Activated CD8-positive, alpha-beta memory T cell treated with anti-CD3 and anti-CD28 coated beads, Interleukin-2, amount 10 ng/mL, durations not matched to agents 7 days and 5 days (primary cell): Measurements from ENCODE around the gene SPATA13. TPM values are rescaled to one million over a fixed set of nuclear protein-coding genes. Genes with fewer than 3 reads are reported as not detected.
A peak's percentile ranks its signal among the peaks of the same experiment; 100 is the strongest.
"Not testable (repeated sequence)": the region's sequence is repeated elsewhere in the genome, so short reads cannot be mapped to it uniquely, and the experiment has no call there.

ENCODE experiments used
- ATAC-seq: fragments of 150-1000 bp; cut with Tn5 transposase; one replicate; pipeline ENCODE4 v1.10.0; 2021; ENCODE audit warnings: moderate library complexity
- CTCF ChIA-PET: fragments of 350-600 bp; sonication (Branson Sonifier 250); formaldehyde crosslinking; loops from one replicate; lab custom pipeline; 2021; ENCODE audit warnings: antibody characterized with exemption; lab: Charles Lee
- DNase-seq: peaks from one replicate; pipeline ENCODE4 v3.0.0-alpha.2; 2020
- H3K27ac Mint-ChIP-seq: one replicate; pipeline ENCODE4 v1.8.0; 2021; ENCODE audit warnings: mild to moderate bottlenecking, mixed read lengths
- H3K27me3 Mint-ChIP-seq: one replicate; pipeline ENCODE4 v1.8.0; 2021; ENCODE audit warnings: mixed read lengths
- H3K36me3 Mint-ChIP-seq: one replicate; pipeline ENCODE4 v1.8.0; 2021; ENCODE audit warnings: mild to moderate bottlenecking, mixed read lengths
- H3K4me1 Mint-ChIP-seq: one replicate; pipeline ENCODE4 v1.8.0; 2021; ENCODE audit warnings: mixed read lengths
- H3K4me3 Mint-ChIP-seq: one replicate; pipeline ENCODE4 v1.8.0; 2021; ENCODE audit warnings: mild to moderate bottlenecking, moderate library complexity, mixed read lengths
- H3K9me3 Mint-ChIP-seq: one replicate; pipeline ENCODE4 v1.8.0; 2022; ENCODE audit warnings: low read depth, mixed read lengths
- total RNA-seq, 2 experiments: library from RNA; stranded (reverse); gene quantifications; one replicate each; pipeline ENCODE4 v1.2.3, GENCODE V29; 2021

The SPATA13 gene
- total RNA-seq, 2 experiments from 2014 or later = 51.0 to 57.8 TPM

DNA sequence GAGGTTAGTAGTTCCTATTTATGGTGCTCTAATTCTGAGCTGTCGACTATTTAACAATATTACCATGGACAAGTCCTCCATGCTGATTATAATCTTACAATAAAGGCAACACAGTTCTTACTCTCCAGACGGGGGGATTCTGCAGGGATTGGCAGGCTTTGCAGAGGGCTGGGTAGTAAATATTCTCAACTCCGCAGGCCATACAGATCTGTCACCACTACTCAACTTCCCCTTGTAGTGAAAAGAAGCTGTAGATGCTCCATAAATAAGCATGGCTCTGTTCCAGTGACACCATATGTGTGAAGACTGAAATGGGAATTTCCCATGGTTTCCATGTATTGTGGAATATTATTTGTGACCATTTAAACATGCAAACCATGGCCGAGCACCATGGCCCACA, 158.4 kb downstream of the SPATA13 start:
- H3K27me3 Mint-ChIP-seq, H3K4me3 Mint-ChIP-seq, H3K9me3 Mint-ChIP-seq, CTCF ChIA-PET, H3K4me1 Mint-ChIP-seq, DNase-seq, ATAC-seq, H3K36me3 Mint-ChIP-seq, H3K27ac Mint-ChIP-seq: not testable (repeated sequence)

DNA sequence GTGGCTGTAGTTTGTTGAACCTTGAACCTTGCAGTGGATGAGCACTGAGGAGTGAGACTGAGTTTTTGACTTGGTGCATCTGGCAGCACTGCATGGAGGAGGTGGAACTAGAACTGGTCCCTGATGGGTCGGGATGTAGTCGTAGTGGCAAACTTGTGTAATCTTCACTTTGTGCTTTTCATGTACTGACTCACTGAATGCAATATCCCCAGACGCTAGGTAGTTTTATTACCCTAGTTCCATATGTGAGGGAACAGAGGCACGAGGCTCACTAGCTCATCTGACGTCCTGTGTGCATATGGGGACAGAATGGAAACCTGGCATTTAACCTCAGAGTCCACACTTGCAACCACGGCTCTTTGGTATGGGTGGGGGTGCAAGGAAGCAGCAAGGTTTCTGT, 159.1 kb downstream of the SPATA13 start:
- peaks cover 11% of the 10 kb centered on the region for H3K27me3 Mint-ChIP-seq
- H3K36me3 Mint-ChIP-seq, DNase-seq, H3K27ac Mint-ChIP-seq, CTCF ChIA-PET, ATAC-seq, H3K9me3 Mint-ChIP-seq, H3K4me1 Mint-ChIP-seq, H3K4me3 Mint-ChIP-seq: not testable (repeated sequence)

DNA sequence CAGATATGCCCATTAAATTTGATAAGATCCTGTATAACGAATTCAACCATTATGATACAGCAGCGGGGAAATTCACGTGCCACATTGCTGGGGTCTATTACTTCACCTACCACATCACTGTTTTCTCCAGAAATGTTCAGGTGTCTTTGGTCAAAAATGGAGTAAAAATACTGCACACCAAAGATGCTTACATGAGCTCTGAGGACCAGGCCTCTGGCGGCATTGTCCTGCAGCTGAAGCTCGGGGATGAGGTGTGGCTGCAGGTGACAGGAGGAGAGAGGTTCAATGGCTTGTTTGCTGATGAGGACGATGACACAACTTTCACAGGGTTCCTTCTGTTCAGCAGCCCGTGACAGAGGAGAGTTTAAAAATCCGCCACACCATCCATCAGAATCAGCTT, 160.9 kb downstream of the SPATA13 start:
- peaks cover 26% of the 10 kb centered on the region for H3K27me3 Mint-ChIP-seq
- H3K27ac Mint-ChIP-seq, CTCF ChIA-PET, H3K36me3 Mint-ChIP-seq, H3K4me1 Mint-ChIP-seq, H3K9me3 Mint-ChIP-seq, ATAC-seq, H3K4me3 Mint-ChIP-seq, DNase-seq: not testable (repeated sequence)

DNA sequence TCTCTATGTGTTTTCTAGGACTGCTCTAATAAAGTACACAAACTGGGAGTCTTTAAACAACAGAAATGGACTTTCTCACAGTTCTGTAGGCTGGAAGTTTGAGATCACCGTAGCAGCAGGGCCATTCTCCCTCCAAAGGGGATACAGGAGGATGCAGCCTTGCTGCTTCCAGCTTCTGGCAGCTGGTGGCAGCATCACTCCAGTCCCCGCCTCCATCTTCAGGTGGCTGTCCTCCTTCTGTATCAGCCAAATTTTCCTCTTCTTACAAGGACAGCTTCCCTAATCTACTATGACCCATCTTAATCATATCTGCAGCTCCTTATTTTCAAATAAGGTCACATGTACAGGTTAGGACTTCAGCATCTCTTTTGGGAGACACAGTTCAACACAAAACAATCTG, 161.9 kb downstream of the SPATA13 start:
- H3K36me3 Mint-ChIP-seq, DNase-seq, H3K9me3 Mint-ChIP-seq, H3K4me3 Mint-ChIP-seq, ATAC-seq, H3K4me1 Mint-ChIP-seq, CTCF ChIA-PET, H3K27ac Mint-ChIP-seq: not testable (repeated sequence)
- peaks cover 35% of the 10 kb centered on the region for H3K27me3 Mint-ChIP-seq

DNA sequence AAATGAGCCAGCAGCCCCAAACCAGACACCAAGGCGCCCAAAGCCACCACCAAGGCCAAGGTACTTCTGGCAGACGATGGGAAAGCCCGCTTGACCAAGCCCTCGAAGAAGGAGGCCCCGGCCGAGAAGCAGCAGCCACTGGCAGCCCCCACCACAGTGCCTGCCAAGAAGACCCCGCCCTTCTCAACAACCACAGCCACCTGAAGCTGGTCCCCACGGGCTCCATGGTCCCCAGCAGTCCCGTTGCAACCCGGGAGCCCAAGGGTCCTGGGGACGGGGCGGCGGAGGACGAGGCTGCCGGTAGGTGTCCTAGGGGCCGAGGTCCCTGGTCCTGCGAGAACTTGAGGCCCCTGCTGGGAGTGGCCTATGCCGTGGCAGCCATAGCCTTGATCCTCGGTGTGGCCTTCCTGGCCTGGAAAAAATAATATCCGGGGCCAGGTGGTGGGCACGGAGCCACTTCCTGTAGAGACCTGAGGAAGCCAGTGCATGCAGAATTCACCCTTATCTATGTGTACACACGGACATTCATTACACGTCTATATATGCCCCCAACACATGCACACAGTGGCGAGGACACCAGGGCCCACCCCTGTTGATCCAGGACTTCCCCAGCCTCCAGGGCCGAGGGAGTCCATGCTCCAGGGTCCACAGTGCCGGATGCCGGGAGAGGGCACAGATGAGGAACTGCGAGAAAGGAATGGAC, 162.7 kb downstream of the SPATA13 start:
- no peak overlapping the region for H3K4me3 Mint-ChIP-seq
- no peaks in the 10 kb centered on the region for H3K9me3 Mint-ChIP-seq
- DNase-seq (no peak), ATAC-seq (no peak)
- CTCF ChIA-PET = no interaction called here
- H3K4me1 Mint-ChIP-seq = no peaks in the 10 kb centered on the region
- H3K27ac Mint-ChIP-seq = no peak overlapping the region
- peaks cover 42% of the 10 kb centered on the region for H3K27me3 Mint-ChIP-seq
- H3K36me3 Mint-ChIP-seq = no peaks in the 10 kb centered on the region

DNA sequence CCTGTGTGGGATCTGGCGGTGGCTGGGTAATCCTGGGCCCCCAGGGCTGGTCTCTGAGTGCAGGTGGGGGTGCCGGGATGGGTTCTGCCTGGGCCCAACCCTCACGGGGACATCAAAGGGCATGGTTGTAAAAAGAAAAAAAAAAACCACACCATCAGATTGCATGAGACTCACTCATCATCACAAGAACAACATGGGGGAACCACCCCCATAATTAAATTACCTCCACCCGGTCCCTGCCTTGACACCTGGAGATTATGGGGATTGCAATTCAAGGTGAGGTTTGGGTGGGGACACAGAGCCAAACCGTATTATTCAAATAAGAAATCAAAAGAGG, 163.2 kb downstream of the SPATA13 start:
- no peak overlapping the region for H3K27ac Mint-ChIP-seq
- DNase-seq (no peak), ATAC-seq (no peak)
- CTCF ChIA-PET = no interaction called here
- H3K36me3 Mint-ChIP-seq = no peaks in the 10 kb centered on the region
- H3K4me3 Mint-ChIP-seq = no peak overlapping the region
- peaks cover 47% of the 10 kb centered on the region for H3K27me3 Mint-ChIP-seq
- no peaks in the 10 kb centered on the region for H3K9me3 Mint-ChIP-seq
- no peaks in the 10 kb centered on the region for H3K4me1 Mint-ChIP-seq

DNA sequence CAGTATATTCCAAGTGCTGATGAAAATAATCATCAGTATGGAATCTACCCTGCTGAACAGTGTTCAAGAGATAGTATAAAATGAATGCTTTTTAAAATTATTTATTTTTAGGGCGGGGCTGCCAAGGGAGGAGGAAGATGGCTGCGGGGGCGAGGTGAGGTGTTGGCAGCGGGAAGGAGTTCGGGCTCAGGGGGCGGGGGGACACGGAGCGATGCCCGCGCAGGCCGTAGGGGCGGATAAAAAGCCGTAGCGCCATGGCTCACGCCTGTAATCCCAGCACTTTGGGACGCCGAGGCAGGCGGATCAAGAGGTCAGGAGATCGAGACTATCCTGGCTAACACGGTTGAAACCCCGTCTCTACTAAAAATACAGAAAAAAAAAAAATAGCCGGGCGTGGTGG, 167.1 kb downstream of the SPATA13 start:
- not testable (repeated sequence) for ATAC-seq, H3K4me1 Mint-ChIP-seq, H3K9me3 Mint-ChIP-seq, H3K36me3 Mint-ChIP-seq, H3K4me3 Mint-ChIP-seq, H3K27ac Mint-ChIP-seq, DNase-seq
- CTCF ChIA-PET = interaction anchor here (0.7 kb wide), 1 partner anchor 498 kb away, joined by 5 read pairs; no protein-coding TSS in a partner anchor
- peaks cover 62% of the 10 kb centered on the region for H3K27me3 Mint-ChIP-seq

DNA sequence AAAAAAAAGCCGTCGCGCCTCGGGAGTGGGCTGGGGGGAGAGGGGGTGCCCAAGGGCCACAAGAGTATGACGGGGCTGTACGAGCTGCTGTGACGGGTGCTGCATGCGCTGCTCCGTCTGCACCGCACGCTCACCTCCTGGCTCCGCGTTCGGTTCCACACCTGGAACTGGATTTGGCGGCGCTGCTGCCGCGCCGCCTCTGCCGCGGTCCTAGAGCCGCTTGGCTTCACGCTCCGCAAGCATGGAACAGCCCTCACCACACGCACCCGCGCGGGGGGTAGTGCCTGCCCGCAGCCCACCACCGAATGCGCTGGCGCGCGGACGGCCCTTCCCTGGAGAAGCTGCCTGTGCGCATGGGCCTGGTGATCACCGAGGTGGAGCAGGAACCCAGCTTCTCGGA, 167.6 kb downstream of the SPATA13 start:
- H3K27me3 Mint-ChIP-seq = peaks cover 65% of the 10 kb centered on the region
- H3K4me3 Mint-ChIP-seq = no peak overlapping the region
- H3K36me3 Mint-ChIP-seq = no peaks in the 10 kb centered on the region
- H3K4me1 Mint-ChIP-seq = no peaks in the 10 kb centered on the region
- no peaks in the 10 kb centered on the region for H3K9me3 Mint-ChIP-seq
- no peak overlapping the region for H3K27ac Mint-ChIP-seq
- CTCF ChIA-PET = interaction anchor here (0.7 kb wide), 1 partner anchor 498 kb away, joined by 5 read pairs; no protein-coding TSS in a partner anchor
- DNase-seq (no peak), ATAC-seq (no peak)

DNA sequence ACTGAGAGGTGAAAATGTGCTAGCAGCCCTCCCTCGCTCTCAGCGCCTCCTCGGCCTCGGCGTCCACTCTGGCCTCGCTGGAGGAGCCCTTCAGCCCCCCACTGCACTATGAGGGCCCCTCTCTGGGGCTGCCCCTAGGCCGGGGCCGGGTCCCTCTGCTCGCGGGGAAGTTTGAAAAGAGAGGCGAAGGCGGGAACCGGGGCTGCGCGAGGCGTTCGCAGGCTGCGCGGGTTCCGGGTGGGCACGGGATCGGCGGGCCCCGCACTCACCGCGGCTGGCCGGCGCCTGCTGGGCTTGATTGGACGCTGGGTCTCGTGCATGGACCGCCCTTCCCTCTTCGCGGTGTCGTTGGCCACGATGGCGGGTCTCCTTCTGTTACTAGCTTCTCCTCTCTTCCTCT, 178.2 kb downstream of the SPATA13 start:
- ATAC-seq = no peak
- no peaks in the 10 kb centered on the region for H3K4me1 Mint-ChIP-seq
- no peaks in the 10 kb centered on the region for H3K36me3 Mint-ChIP-seq
- H3K9me3 Mint-ChIP-seq = no peaks in the 10 kb centered on the region
- CTCF ChIA-PET = no interaction called here
- H3K4me3 Mint-ChIP-seq = no peak overlapping the region
- DNase-seq = peak; percentile 36
- no peak overlapping the region for H3K27ac Mint-ChIP-seq
- peaks cover 28% of the 10 kb centered on the region for H3K27me3 Mint-ChIP-seq

DNA sequence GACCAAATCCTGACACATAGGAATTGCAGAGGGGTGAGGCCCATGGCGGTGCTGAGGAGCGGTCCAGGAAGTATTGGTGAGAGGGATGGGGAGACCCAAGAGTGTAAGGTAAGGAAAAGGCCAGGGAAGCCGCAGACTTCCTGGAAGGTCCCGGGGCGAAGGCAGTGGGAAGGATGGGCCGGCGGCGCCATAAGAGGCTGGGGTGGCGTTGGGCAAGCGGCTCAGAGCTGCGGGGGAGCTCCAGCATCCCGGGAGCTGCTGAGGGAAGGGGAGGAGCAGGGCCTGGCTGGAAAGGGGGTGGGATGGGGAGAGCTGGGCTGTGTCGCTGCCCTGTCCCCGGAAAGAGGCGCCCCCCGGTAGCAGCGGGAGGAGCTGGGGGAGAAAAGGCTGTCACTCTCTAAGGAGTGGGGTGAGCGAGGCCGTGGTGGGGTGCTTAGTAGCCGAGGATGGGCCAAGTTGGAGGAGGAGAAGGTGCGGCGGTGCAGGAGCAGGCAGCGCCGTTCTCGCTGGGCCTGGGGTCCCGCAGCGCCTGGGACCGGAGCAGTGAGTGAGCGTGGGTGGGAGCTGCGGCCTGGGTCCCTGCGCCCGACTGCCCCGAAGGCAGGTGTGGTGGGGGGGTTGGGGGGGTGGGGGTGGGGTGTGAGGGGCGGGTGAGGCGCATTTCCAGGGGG, 179.6 kb downstream of the SPATA13 start:
- CTCF ChIA-PET = no interaction called here
- H3K4me1 Mint-ChIP-seq = no peaks in the 10 kb centered on the region
- H3K4me3 Mint-ChIP-seq = no peak overlapping the region
- H3K27me3 Mint-ChIP-seq = peaks cover 25% of the 10 kb centered on the region
- peak; percentile 16 for DNase-seq
- H3K27ac Mint-ChIP-seq = no peak overlapping the region
- no peak for ATAC-seq
- H3K36me3 Mint-ChIP-seq = no peaks in the 10 kb centered on the region
- H3K9me3 Mint-ChIP-seq = no peaks in the 10 kb centered on the region

DNA sequence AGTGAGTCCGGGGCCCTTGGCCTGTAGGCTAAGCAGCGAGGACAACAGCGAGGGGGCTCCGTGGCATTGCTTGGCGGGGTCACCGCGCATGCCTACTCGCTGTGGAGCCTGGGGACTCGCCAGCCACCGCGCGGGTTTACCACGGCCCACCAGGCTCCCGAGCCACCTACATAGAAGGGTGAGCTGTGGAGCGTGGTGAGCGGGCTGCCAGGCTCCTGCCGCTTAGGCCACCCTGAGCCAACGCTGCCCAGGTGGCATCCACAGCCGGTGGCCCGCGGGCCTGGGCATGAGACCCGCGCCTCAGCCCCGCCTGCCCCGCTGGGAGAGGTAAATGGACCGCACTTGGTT, 180.1 kb downstream of the SPATA13 start:
- no peaks in the 10 kb centered on the region for H3K4me1 Mint-ChIP-seq
- H3K27ac Mint-ChIP-seq = no peak overlapping the region
- H3K4me3 Mint-ChIP-seq = no peak overlapping the region
- ATAC-seq (no peak), DNase-seq (peak; percentile 29)
- H3K9me3 Mint-ChIP-seq = no peaks in the 10 kb centered on the region
- no peaks in the 10 kb centered on the region for H3K36me3 Mint-ChIP-seq
- CTCF ChIA-PET = no interaction called here
- H3K27me3 Mint-ChIP-seq = peaks cover 23% of the 10 kb centered on the region

DNA sequence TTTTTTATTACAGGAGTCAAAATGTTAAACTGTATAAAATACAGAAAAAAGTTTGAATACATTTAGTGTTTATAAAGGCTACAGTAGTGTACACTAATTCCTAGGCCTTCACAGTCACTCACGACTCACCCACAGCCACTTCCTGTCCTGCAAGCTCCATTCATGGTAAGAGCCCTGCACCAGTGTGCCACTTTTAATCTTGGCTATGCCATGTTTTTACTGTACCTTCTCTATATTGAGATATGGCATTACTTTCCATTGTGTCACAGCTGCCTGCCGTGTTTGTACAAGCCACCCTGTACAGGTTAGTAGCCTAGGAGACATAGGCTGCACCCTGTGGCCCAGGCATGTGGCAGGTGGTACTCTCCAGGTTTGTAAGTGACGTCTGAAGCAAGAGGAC, 180.9 kb downstream of the SPATA13 start:
- no peak overlapping the region for H3K4me3 Mint-ChIP-seq
- ATAC-seq (no peak), DNase-seq (peak; percentile 41)
- H3K9me3 Mint-ChIP-seq = no peaks in the 10 kb centered on the region
- H3K36me3 Mint-ChIP-seq = no peaks in the 10 kb centered on the region
- peaks cover 22% of the 10 kb centered on the region for H3K27me3 Mint-ChIP-seq
- CTCF ChIA-PET = no interaction called here
- no peaks in the 10 kb centered on the region for H3K4me1 Mint-ChIP-seq
- no peak overlapping the region for H3K27ac Mint-ChIP-seq

DNA sequence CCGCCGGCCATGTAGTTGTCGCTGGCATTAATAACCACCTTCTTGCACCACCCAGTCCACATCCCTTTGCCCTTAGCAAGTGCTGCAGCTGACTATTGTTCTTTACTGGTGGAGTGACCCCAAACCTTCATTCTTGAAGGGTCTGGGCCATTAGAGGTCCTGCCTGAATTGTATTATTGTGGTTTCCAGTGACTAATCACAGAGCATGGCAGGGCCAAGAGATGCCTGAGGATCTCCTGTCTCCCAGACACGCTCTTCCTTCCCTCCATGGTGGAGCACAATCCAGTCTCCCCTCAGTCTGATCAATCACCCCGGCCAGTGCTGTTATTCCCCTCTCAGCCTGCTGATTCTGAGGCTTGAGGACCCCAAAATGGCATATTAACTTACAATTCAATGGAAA, 187.9 kb downstream of the SPATA13 start:
- H3K36me3 Mint-ChIP-seq = no peaks in the 10 kb centered on the region

DNA sequence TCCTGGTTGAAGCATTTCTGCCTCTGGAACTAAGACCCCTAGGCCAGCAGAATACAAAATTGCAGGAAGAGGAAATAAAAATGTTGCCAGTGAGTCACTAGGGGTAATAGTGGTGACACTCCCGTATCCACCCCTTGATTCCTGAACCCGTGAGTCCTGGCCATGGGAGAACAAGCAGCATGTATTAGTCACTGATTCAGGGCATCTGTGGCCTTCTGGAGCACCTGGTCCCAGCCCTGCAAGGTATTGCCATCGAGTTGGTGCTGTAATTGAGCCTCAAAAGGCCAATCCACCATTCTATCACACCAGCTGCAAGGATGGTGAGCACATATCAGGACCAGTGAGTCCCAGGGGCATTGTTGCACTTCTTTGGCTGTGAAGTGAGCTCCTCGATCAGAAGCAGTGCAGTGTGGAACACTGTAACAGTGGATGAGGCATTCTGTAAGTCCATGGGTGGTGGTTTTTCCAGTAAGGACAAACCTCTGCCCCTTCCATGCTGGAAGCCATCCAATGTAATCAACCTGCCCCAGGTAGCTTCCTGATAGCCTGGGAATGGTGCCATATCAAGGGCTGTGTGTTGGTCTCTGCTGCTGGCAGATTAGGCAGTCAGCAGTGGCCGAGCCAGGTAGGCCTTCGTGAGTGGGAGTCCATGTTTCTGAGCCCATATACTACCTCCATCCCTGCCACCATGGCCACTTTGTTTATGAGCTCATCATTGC, 188.4 kb downstream of the SPATA13 start:
- Mint-ChIP-seq H3K27ac (no peak overlapping the region), H3K4me3 (no peak overlapping the region), H3K27me3 (peaks cover 14% of the 10 kb centered on the region), H3K36me3 (no peaks in the 10 kb centered on the region), H3K4me1 (no peaks in the 10 kb centered on the region), H3K9me3 (no peaks in the 10 kb centered on the region)
- DNase-seq = no peak
- CTCF ChIA-PET = no interaction called here
- no peak for ATAC-seq

More for the DNA sequence above, 187.9 kb downstream of the SPATA13 start:
- DNase-seq = no peak
- Mint-ChIP-seq H3K27me3 (peaks cover 15% of the 10 kb centered on the region), H3K9me3 (no peaks in the 10 kb centered on the region), H3K4me1 (no peaks in the 10 kb centered on the region), H3K27ac (no peak overlapping the region), H3K4me3 (no peak overlapping the region)
- no peak for ATAC-seq
- CTCF ChIA-PET = no interaction called here
